OCI-LY3 (cell line): ENCODE data around the gene NUTF2.

Experiments
- H2AFZ ChIP-seq: fragments of 200-600, 300-600 bp; shearing (Covaris generic); 2 replicates; pipeline ENCODE4 v1.6.0; 2014; ENCODE audit warnings: antibody characterized with exemption, low read depth, low read length
- H3K27ac ChIP-seq: fragments of 200-600, 300-600 bp; sonication (generic); 2 replicates; pipeline ENCODE4 v1.5.1; 2014; ENCODE audit warnings: mild to moderate bottlenecking, low read length, moderate library complexity, mixed read lengths
- H3K27me3 ChIP-seq: fragments of 200-600, 300-600 bp; sonication (generic); 2 replicates; pipeline ENCODE4 v1.6.1; 2014; ENCODE audit warnings: low read depth, low read length, mixed read lengths
- H3K36me3 ChIP-seq: fragments of 200-600, 300-600 bp; sonication (generic); replicated peaks from 2 replicates; pipeline ENCODE3; 2014; ENCODE audit warnings: low read depth, low read length, mixed read lengths
- H3K4me1 ChIP-seq: fragments of 300-600, 200-600 bp; sonication (generic); 2 replicates; pipeline ENCODE4 v1.6.1; 2014; ENCODE audit warnings: low read length, mixed read lengths
- H3K4me2 ChIP-seq: fragments of 200-600, 300-600 bp; sonication (generic); 2 replicates; pipeline ENCODE4 v1.6.1; 2014; ENCODE audit warnings: low read length, mixed read lengths
- H3K4me3 ChIP-seq: fragments of 300-600, 200-600 bp; sonication (generic); 2 replicates; pipeline ENCODE4 v1.5.1; 2014; ENCODE audit warnings: antibody characterized with exemption, mild to moderate bottlenecking, low read length, moderate library complexity
- H3K79me2 ChIP-seq: fragments of 300-600, 200-600 bp; shearing (Covaris generic); 2 replicates; pipeline ENCODE4 v1.6.1; 2014; ENCODE audit warnings: mild to moderate bottlenecking, low read length, mixed read lengths
- H3K9ac ChIP-seq: fragments of 300-600, 200-600 bp; shearing (Covaris generic); 2 replicates; pipeline ENCODE4 v1.6.0; 2014; ENCODE audit warnings: mild to moderate bottlenecking, low read length, moderate library complexity
- H3K9me3 ChIP-seq: fragments of 200-600, 300-600 bp; shearing (Covaris generic); 2 replicates; pipeline ENCODE4 v1.6.1; 2014; ENCODE audit warnings: low read length, mixed read lengths; ENCODE audit not compliant: insufficient read depth
- H4K20me1 ChIP-seq: fragments of 200-600, 300-600 bp; sonication (generic); 2 replicates; pipeline ENCODE4 v1.6.1; 2016; ENCODE audit warnings: low read length, mixed read lengths; ENCODE audit not compliant: insufficient read depth
- EZH2phosphoT487 ChIP-seq: fragments of 200-600 bp; shearing (Covaris generic); IDR thresholded peaks from 2 replicates; pipeline ENCODE4 v1.6.1; 2018; ENCODE audit warnings: antibody characterized with exemption, mixed run types, low read depth
- TF ChIP-seq, protein P1 (sequence below): fragments of 200-600, 300-600 bp; sonication (generic); IDR thresholded peaks from 2 replicates; pipeline ENCODE4 v1.5.1; 2014; ENCODE audit warnings: antibody characterized with exemption, low read length, low read depth

Gene NUTF2

DNA sequence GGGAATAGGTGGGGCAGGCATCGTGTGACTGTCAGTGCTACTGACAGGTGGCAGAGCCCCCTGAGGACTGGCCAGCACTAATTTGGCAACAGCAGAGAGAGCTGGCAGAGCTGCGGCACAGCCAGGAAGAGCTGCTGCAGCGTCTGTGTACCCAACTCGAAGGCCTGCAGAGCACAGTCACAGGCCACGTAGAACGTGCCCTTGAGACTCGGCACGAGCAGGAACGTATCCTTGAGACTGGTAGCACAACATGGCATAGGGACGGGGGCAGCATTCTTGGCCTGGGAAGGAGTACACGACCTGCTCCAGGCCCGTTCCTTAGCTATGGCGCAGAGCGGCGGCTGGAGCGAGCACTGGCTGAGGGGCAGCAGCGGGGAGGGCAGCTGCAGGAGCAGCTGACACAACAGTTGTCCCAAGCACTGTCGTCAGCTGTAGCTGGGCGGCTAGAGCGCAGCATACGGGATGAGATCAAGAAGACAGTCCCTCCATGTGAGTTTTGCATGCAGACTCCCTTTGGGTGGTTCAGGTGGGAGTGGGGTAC is 35.0 kb downstream of the NUTF2 start:
- Histone ChIP-seq H3K4me2 (no peak overlapping the region), H3K4me1 (no peaks in the 10 kb centered on the region), H3K27me3 (no peaks in the 10 kb centered on the region), H3K9ac (no peak overlapping the region), H3K9me3 (no peaks in the 10 kb centered on the region), H3K4me3 (no peak overlapping the region), H3K36me3 (peaks cover 58% of the 10 kb centered on the region), H3K79me2 (no peaks in the 10 kb centered on the region), H3K27ac (no peak overlapping the region), H4K20me1 (no peaks in the 10 kb centered on the region), H2AFZ (no peak overlapping the region)
- no peak for TF ChIP-seq EZH2phosphoT487
- TF ChIP-seq, protein P1, sequence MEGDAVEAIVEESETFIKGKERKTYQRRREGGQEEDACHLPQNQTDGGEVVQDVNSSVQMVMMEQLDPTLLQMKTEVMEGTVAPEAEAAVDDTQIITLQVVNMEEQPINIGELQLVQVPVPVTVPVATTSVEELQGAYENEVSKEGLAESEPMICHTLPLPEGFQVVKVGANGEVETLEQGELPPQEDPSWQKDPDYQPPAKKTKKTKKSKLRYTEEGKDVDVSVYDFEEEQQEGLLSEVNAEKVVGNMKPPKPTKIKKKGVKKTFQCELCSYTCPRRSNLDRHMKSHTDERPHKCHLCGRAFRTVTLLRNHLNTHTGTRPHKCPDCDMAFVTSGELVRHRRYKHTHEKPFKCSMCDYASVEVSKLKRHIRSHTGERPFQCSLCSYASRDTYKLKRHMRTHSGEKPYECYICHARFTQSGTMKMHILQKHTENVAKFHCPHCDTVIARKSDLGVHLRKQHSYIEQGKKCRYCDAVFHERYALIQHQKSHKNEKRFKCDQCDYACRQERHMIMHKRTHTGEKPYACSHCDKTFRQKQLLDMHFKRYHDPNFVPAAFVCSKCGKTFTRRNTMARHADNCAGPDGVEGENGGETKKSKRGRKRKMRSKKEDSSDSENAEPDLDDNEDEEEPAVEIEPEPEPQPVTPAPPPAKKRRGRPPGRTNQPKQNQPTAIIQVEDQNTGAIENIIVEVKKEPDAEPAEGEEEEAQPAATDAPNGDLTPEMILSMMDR: no peak

DNA sequence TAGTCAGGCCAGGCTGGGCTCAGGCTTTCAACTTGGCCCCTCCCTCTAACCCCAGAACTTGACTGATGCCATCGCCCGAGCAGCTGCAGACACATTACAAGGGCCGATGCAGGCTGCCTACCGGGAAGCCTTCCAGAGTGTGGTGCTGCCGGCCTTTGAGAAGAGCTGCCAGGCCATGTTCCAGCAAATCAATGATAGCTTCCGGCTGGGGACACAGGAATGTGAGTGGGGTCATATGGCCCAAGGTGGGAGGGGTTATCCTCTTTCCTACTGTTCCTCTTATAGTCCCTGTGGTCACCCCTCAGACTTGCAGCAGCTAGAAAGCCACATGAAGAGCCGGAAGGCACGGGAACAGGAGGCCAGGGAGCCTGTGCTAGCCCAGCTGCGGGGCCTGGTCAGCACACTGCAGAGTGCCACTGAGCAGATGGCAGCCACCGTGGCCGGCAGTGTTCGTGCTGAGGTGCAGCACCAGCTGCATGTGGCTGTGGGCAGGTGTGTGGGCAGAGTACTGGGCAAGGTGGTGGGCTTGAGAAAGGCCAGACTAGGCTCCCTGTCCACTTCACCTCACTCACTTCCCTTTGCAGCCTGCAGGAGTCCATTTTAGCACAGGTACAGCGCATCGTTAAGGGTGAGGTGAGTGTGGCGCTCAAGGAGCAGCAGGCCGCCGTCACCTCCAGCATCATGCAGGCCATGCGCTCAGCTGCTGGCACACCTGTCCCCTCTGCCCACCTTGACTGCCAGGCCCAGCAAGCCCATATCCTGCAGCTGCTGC is 35.8 kb downstream of the NUTF2 start:
- Histone ChIP-seq H2AFZ (no peak overlapping the region), H3K9me3 (no peaks in the 10 kb centered on the region), H3K4me1 (no peaks in the 10 kb centered on the region), H4K20me1 (no peaks in the 10 kb centered on the region), H3K36me3 (peaks cover 50% of the 10 kb centered on the region), H3K9ac (no peak overlapping the region), H3K4me3 (no peak overlapping the region), H3K79me2 (no peaks in the 10 kb centered on the region), H3K27ac (no peak overlapping the region), H3K27me3 (no peaks in the 10 kb centered on the region), H3K4me2 (no peak overlapping the region)
- TF ChIP-seq, protein P1: no peak
- TF ChIP-seq EZH2phosphoT487: no peak

DNA sequence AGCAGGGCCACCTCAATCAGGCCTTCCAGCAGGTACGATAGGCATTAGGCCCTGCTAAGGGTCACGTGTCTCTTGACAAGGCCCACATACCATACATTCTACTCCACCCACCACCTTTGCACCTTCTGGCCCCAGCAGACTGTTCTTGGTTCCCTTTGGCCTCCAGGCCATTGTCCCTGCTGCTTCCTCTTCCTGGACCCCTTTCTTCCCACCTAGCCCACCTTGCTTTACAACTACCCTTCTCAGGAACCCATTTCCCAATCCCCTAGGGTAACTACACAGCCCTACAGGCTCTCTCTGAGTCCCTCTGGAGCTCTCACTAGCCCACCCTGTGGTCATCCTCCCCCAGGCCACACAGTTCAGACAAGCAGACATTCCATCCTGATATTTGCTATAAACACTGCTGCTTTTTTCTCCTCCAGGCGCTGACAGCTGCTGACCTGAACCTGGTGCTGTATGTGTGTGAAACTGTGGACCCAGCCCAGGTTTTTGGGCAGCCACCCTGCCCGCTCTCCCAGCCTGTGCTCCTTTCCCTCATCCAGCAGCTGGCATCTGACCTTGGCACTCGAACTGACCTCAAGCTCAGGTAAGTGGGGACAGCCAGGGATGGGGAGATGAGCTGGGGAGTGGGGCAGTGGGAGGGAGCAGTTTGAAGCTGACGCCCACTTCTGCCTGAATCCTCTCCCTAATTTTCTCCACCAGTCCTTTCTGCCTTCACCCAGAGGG is 36.6 kb downstream of the NUTF2 start:
- H3K27ac ChIP-seq: no peak overlapping the region
- no peak overlapping the region for H2AFZ ChIP-seq
- peaks cover 42% of the 10 kb centered on the region for H3K36me3 ChIP-seq
- no peaks in the 10 kb centered on the region for H3K4me1 ChIP-seq
- no peaks in the 10 kb centered on the region for H3K79me2 ChIP-seq
- H3K9ac ChIP-seq: no peak overlapping the region
- H4K20me1 ChIP-seq: no peaks in the 10 kb centered on the region
- no peak overlapping the region for H3K4me2 ChIP-seq
- H3K4me3 ChIP-seq: no peak overlapping the region
- TF ChIP-seq, protein P1: no peak
- TF ChIP-seq EZH2phosphoT487: no peak
- H3K9me3 ChIP-seq: no peaks in the 10 kb centered on the region
- no peaks in the 10 kb centered on the region for H3K27me3 ChIP-seq

DNA sequence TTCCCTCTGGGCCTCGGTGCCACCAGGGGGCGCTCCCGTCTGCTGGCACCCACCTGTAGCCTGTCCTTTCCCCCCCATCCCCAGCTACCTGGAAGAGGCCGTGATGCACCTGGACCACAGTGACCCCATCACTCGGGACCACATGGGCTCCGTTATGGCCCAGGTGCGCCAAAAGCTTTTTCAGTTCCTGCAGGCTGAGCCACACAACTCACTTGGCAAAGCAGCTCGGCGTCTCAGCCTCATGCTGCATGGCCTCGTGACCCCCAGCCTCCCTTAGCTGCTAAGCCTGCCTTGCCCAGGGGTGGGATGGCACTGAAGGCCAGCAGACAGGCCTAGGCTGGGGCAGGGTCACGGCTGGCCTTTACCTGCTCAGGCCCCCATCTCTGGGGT is 37.1 kb downstream of the NUTF2 start:
- Histone ChIP-seq H3K27ac (no peak overlapping the region), H3K27me3 (no peaks in the 10 kb centered on the region), H3K36me3 (peaks cover 41% of the 10 kb centered on the region), H3K4me2 (no peak overlapping the region), H3K9ac (no peak overlapping the region), H2AFZ (no peak overlapping the region), H4K20me1 (no peaks in the 10 kb centered on the region), H3K79me2 (no peaks in the 10 kb centered on the region), H3K9me3 (no peaks in the 10 kb centered on the region), H3K4me3 (no peak overlapping the region), H3K4me1 (no peaks in the 10 kb centered on the region)
- TF ChIP-seq EZH2phosphoT487: no peak
- TF ChIP-seq, protein P1: peak; percentile 90
